Forelimb muscle (tissue), 1 donor: Measurements from ENCODE around the gene KRTAP13-4. TPM values are rescaled to one million over a fixed set of nuclear protein-coding genes. Genes with fewer than 3 reads are reported as not detected.

Experiments used
- DNase-seq: peaks from one replicate; pipeline ENCODE4 v3.0.0-alpha.2; 2013; ENCODE audit warnings: low read depth
- polyA plus RNA-seq: library from polyadenylated mRNA; unstranded; fragments of 120-200 nt; gene quantifications from one replicate; pipeline ENCODE4 v1.2.1, GENCODE V29; 2013; ENCODE audit not compliant: insufficient read length

The KRTAP13-4 gene, protein sequence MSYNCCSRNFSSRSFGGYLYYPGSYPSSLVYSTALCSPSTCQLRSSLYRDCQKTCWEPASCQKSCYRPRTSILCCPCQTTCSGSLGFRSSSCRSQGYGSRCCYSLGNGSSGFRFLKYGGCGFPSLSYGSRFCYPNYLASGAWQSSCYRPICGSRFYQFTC
- polyA plus RNA-seq: not detected

DNA sequence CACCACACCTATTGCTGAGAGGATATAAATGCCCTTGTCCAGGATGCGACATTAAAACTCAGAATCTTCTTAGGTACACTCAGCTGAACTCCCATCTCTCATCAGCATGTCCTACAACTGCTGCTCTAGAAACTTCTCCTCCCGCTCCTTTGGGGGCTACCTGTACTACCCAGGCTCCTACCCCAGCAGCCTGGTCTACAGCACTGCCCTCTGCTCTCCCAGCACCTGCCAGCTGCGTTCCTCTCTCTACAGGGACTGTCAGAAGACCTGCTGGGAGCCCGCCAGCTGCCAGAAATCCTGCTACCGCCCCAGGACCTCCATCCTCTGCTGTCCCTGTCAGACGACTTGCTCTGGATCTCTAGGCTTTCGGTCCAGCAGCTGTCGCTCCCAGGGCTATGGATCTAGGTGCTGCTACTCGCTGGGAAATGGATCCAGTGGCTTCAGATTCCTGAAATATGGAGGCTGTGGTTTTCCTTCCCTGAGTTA lies at the start of gene KRTAP13-4:
TSS of gene KRTAP13-4 (plus strand) at position 51 of the 486 bp plus-strand sequence. CDS start at position 107, 56 bp downstream.
- no peak for DNase-seq

DNA sequence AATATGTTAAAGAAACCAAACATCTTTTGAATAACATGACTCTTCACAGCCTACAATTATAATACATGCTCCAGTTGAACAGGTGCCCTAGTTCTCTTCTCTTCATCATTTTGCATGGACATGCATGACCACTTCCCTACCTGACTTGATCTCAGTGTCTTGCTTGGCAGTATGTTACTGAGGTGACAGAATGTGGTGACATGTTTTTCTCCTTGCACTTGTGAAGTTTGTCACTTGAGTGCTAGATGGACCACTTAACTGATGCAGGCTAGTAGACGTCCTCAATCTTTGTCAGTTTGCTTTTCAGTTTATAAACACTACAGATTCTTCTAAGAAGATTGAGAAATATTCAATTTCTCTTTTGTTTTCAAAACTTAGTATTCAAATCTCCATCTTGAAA lies 47.8 kb upstream of the KRTAP13-4 start:
- no peak for DNase-seq

DNA sequence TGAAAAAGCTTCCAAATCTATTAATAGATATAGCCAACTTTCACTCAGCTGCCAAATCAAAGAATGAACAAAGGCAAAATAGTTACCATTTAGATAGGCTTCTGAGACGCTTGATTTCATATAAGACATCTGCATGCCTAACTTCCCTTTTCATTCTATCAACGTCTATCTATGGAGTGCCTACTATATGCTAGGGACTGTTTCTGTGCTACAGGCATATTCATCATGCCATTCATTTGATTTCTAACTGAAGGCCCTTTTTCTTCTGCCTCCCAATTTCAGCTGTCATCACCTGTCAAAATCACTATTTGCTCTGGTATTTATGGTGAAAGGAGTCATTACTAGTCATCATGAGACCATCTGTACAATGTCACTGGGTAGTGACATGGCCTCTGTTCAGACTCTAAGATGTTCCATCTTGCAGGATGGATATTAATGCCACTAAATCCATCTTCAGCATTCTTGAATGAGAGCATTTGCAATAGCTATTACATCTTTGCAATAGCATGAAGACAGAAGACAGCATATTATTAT lies 38.5 kb upstream of the KRTAP13-4 start:
- DNase-seq: no peak

DNA sequence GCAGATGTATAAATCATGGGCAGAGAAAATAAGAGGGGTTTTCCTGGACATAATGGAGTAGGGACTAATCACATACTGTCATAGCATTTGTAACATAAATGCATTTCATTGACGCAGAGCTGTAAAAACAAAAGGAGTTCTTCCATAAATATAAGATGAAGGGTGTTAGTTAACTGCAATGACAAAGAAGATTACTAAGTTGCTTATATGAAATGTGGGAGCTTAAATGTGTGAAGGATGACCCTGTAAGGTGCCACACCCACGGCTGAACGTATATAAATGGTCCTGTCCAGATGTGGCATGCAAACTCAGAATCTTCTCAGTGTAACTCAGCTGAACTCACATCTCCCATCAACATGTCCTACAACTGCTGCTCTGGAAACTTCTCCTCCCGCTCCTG lies 34.3 kb upstream of the KRTAP13-4 start, which contains the start of gene KRTAP13-1:
TSS of gene KRTAP13-1 (plus strand) at position 301 of the 400 bp plus-strand sequence. CDS start at position 357, 56 bp downstream.
- no peak for DNase-seq

DNA sequence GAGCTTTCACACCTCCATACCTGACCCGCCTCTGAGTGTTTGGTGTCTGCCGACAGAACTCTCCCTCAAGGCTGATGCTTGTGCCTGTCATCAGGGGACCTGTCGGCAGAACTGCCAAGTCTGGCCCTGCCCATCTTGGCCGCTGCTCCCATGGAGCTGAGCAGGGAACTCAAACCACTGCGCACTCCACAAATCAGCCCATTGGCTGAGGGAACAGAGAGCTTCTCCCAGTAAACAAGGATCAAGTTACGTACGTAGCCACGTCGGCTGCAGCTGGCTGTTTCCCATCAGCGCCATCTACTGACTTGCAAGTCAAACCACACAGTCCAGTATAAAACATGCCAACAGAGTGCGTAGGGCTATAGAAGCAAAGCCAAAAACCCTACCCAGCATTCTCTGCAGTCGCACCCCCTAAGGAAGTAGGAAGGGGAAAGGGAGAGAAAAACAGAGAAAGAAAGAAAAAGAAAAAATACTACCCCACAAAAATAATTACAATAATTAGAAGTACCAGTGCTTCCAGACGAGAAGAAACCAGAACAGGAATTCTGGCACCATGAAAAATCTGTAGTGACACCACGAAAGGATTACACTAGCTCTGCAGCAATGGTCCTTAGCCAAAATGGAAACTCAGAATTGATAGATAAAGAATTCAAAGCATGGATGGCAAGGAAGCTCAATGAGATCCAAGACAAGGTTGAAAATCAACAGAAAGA lies 21.1 kb upstream of the KRTAP13-4 start:
- DNase-seq: no peak

DNA sequence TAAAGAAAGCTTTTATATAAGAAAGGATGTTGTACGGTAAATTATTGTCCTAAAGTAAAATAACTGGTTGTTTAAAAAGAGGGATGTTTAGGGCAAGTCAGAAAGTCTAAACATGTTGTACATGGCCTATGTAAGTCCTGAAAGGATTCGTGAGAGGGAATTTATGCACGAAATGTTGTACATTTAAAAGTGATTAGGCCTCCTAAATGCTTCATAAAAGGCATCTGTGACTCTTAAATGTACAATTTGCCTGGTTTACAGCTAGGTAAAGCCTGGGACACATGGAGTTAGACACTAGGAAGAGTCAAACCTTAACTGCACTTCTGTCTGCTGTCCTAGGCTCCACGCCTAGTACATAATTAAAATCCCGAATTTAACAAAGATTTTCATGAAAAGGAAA lies 14.0 kb upstream of the KRTAP13-4 start:
- no peak for DNase-seq

DNA sequence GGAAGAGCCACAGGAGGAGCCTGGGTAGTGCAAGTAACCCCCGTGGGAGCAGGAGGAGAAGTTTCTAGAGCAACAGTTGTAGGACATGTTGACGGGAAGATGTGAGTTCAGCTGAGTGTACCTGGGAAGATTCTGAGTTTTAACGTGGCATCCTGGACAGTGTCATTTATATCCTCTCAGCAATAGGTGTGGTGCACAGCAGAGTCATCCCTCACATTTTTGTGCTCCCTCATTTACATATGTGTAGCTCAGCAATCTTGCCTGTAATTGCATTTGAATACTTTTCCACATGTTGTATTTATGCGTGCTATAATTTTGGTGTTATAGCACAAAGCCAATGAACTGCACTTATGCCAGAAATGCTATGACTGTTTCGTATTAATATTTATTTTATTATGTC lies 4.2 kb upstream of the KRTAP13-4 start, which contains the start of gene KRTAP13-3:
TSS of gene KRTAP13-3 (minus strand) at position 101 of the 400 bp plus-strand sequence. CDS start at position 87, 14 bp downstream.
- no peak for DNase-seq

DNA sequence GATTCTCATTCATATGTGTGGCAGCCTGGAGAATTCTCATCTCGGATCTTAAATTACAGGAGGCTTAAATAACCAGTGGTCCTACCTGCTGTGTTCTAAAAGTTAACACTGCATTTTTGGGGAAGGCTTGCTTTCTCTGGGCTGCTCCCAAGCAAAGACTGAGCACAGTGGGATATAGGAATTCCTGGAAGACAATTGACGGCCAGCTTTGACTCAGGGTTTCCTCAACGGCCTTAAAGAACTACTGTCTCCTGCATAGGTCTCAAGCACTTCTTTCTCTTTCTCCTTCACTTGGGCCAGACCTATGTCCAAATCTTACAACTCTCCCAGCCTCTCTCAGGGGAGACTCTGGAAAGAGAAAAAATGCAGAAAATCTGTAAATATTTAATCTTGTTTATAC lies 3.3 kb upstream of the KRTAP13-4 start:
- no peak for DNase-seq

DNA sequence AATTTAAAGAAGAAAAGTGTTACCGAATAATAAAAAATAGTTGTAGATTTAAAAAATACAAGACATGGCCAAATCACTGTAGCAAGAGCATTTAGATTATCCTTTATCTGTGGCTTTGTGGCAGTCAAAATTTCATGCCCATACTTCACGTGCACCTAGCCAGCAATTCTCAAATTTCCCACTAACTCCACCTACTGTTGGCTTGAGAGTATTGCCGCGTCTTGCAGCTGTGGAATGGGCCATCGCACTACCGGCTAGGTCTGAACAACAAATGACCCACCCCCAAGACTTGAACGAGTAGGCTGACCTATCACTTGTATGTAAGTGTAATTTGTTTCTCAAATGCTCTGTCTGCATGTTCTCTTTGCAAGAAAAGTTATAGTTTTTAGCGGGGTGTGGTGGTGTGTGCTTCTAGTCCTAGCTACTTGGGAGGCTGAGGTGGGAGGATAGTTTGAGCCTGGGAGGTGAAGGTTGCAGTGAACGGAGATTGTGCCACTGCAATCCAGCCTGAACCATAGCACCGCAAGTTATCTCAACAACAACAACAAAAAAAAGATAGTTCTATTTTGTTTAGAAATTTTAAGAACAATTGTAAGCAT lies 4.1 kb downstream of the KRTAP13-4 start:
- no peak for DNase-seq

DNA sequence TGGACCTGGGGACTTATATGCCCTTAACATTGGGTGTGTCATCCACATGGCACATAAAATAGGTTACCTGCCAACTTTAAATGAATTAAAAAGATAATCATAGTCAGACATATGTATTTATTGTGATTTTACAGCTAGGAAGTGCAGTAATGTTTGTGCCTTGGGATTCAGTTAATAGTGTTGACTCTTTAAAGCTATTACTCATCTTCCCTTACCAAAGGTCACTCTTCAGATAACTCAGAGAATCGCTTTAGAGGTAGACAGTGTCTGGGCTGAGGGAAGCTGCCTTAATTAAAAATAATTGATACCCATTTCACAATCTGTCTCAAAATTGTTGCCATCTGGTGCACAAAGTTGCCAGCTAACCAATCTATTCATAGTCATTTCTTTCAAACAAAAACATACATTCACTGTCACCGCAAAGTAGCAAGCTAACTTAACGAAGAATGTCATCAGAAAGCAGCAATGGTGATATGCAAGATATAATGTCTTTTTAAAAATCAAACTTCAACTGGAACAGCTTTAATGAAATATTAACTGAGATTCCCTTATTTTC lies 7.1 kb downstream of the KRTAP13-4 start:
- no peak for DNase-seq

DNA sequence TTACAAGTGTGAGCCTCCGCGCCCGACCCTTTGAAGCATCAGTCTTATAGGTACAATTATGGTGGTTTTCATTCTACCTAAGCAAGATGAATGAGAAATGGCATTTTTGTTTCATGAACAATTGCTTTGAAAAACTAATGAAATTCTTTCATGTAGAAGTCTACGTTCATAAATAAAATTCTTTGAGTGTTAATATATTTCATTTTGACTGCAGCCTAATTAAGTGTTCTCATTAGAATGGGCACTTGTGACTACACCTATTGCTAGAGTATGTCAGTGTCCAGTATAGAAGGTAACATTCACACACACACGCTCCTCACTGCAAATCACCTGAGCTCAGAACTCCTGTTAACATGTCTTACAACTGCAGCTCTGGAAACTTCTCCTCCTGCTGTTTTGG lies 10.0 kb downstream of the KRTAP13-4 start, which contains the start of gene KRTAP15-1:
TSS of gene KRTAP15-1 (plus strand) at position 301 of the 400 bp plus-strand sequence. CDS start at position 354, 53 bp downstream.
- no peak for DNase-seq

DNA sequence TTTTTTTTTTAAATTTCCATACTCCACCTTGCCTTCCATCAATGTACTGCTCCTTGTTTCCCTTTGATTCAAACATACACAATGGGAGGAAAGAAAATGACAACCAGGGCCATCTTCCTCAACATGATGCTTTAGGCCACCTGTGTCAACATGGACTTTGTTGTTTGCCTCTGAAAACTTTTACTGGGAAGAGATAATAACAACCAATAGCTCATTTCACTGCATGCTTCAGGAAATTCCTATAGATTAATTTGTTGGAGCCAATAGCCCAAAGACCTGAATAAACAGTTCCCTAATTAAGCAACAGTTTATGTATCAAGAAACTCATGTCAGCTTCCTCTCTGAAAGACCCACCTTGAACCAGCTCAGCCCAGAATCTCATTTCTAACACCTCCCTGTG lies 13.2 kb downstream of the KRTAP13-4 start:
- DNase-seq: no peak

DNA sequence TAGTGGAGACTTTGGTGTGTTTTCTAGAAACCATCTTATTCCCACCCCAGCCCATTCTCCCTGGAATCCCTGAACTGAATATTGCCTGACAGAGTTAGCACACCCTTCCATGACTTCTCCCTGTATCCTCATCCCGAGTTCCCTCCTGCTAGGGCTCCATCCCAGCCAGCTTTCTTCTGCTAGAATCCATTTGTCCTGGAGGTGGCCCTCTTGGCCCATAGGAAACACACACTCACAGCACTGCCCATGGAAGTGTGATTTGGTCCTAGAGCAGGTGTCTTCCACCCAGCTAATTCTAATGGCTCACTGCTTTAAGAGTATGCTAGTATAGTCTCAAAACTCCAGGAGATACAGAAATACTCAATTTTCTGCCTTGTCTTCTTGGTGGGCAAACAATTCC lies 14.2 kb downstream of the KRTAP13-4 start:
- DNase-seq: no peak

DNA sequence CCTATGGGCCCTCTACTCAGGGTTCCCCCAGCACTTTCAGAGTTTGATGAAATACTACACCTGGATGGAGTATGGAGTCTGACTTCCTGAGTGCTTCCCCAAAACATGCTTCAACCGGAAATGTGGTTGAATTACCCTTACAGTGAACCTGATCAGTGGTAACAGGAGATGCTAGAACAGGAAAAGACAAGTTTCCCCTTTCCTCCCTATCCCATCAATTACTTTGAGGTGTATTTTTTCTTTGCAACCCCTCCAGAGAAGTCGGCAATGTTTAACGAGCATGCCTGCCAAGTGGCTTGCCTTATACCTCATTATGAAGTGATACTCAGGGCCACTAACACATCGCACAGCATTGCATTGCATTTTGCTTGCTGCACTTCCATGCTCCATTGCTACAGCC lies 17.0 kb downstream of the KRTAP13-4 start:
- no peak for DNase-seq

DNA sequence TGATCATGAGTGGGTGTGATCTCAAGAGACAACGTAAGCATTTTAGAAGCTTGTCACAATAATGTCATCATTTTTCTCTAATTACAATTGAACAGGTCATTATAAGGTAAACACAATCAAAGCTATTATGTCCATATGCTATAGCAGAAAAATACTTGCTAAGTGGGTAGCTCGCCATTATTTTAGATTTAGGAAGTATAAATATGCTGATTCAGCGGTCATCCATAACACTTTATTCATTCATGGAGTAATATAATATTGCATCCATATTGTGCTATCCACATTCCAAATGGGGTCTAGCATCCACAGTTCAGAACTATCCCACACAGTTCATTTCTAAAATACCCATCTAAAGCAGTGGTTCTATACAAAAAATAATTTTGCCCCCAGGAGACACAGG lies 18.5 kb downstream of the KRTAP13-4 start:
- no peak for DNase-seq

DNA sequence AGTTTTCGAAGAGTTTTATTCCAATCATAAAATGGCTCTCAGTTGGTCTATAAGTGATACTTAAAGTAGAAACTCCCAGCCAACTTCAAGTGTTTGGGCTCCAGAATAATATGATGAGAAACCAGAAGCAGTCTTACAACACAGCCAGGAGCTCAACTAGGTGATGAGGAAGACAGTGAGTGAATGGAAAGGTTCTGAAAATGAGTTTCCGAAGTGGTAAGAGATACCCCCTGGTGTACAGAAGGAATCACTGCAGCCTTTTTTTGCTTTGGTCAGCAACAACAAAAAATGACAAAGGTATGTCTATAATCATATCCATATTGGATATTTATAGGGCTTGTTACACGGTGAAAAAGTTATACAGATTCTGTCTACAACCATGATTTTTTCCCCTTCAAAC lies 33.7 kb downstream of the KRTAP13-4 start:
- no peak for DNase-seq

DNA sequence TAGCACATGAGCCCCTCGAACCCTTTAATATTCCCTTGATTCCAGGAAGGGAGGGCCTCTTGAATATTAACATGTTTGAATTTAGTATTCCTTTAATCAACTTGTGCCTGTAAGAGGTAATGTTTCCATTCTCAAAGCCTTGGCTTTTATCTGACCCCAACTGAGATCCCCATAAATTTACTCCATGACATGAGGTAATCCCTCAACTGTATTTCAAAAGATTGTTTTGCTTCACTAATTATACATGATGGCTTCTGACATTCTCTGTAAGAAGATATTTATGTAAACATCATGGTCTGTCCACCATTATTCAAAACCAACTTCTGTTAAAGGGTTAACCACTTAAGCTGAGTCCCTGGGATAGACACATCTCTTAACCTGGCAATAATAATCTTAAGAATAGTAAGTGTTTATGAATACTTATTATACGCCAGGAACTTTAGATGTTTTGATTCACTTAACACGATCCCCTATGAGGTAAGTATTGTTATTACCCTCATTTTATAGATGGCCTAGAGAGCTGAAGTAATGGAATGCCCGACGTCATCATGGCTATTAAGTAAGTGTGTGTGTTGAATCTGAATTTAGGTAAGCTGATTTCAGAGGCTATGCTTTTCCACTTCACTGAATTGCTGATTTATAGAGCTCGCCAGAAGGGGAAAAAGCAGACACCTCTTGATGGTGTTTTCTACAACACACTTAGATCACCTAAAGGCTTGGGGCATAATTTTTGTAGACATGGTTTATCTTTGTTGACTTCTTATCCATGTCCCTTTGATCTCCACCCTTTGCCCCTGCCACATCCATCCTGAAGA lies 39.1 kb downstream of the KRTAP13-4 start:
- DNase-seq: no peak

DNA sequence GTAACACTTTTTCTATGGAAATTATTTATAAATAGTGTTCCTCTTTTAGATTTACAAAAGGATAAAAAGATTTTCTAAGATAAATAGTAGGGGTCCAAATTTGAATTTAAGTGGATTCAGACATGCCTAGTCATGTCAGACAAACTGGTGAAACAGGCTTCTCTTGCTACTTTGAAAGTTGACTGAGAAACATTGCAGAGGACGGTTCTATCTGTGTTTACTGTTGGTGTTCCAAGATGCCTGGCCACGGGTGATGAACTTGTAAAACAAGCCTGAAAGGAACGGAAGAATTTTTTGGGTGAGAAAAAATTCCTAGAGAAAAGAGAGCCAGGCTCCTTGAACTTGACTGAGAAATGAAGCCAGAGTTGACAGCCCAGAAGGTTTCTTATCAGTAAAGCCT lies 48.0 kb downstream of the KRTAP13-4 start:
- DNase-seq: no peak

DNA sequence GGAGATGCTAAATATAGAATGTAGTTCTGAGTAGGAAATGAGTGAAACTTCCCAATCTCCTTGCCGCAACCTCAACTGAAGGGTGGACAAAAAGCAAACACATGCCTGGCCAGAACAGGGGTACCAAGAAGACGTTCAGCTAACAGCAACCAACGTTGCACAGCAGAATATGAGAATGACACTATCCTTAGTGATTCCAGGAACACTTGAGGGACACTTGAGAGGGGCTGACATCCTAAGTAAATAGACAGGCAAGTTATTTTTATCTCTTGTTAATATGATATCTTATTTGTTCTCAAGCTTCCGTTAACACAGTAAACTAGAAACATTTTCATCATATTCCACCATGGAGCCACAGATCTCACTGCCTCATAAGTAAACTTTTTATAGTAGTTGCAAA lies 49.2 kb downstream of the KRTAP13-4 start:
- DNase-seq: no peak

DNA sequence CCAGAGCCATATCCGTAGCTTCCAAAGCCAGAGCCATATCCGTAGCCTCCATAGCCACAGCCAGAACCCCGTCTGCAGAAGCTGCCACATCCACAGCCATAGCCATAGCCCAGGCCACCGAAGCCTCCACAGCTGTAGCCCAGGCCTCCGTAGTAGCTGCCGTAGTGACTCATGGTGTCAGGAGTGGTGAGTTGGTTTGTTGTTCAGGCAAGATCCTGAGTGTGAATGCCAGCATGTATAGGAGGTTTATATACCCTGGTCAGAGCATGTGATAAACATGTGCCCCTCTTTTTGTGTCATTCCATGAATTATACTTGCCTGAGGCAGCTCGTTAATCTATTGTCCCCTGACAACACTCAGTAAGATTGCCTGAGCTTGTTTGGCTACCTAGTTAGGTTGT lies 50.1 kb downstream of the KRTAP13-4 start, which contains the start of gene KRTAP19-1:
TSS of gene KRTAP19-1 (minus strand) at position 223 of the 400 bp plus-strand sequence. CDS start at position 173, 50 bp downstream.
- DNase-seq: no peak
